Right ventricle myocardium inferior (tissue), 1 donor: Measurements from ENCODE around the gene BDKRB2. TPM values are rescaled to one million over a fixed set of nuclear protein-coding genes. Genes with fewer than 3 reads are reported as not detected.

Source experiments
- ATAC-seq: fragments of 200-7000 bp; cut with Tn5 transposase; one replicate; pipeline ENCODE4 v1.9.1; 2020; ENCODE audit warnings: mild to moderate bottlenecking, moderate library complexity
- DNase-seq: peaks from one replicate; pipeline ENCODE4 v3.0.0; 2021; ENCODE audit errors: missing footprints
- intact Hi-C: fragments of 100-400 bp; cut with DNase I; formaldehyde crosslinking; loops from one replicate; pipeline ENCODE4 v1.11.0; 2022
- total RNA-seq: library from RNA; stranded (reverse); fragmentation: NEBNext Ultra II Directional; extraction: Animal tissue kit (Norgen Biotek cat#: 25700); gene quantifications from one replicate; pipeline ENCODE4 v1.2.1, GENCODE V29; 2021
- donor health status: DM: no; HTN: yes; CAD: no; lungs with severe emphysema.

BDKRB2 gene
- total RNA-seq, 1 donor from 2014 or later: 0.76 TPM

GRCh38 chr14:96214793-96215192 lies 10.2 kb downstream of the BDKRB2 start:
- ATAC-seq (no peak), DNase-seq (no peak)
- intact Hi-C loops: no loop called here

- intact Hi-C loops: no loop called here
- no peak for ATAC-seq
Measured at GRCh38 chr14:96215452-96216244, 11.0 kb downstream of the BDKRB2 start.

GRCh38 chr14:96216627-96217026 lies 12.0 kb downstream of the BDKRB2 start:
- intact Hi-C loops: no loop called here
- DNase-seq (no peak), ATAC-seq (no peak)

More at GRCh38 chr14:96215452-96216244, 11.0 kb downstream of the BDKRB2 start:
- no peak for DNase-seq

GRCh38 chr14:96217376-96217913 lies 12.8 kb downstream of the BDKRB2 start:
- ATAC-seq (no peak), DNase-seq (no peak)
- intact Hi-C loops: no loop called here

- intact Hi-C loops: no loop called here
- no peak for DNase-seq
- ATAC-seq: no peak
Measured at GRCh38 chr14:96221109-96221650, 16.5 kb downstream of the BDKRB2 start.

GRCh38 chr14:96221841-96222240 lies 17.2 kb downstream of the BDKRB2 start:
- ATAC-seq (no peak), DNase-seq (no peak)
- intact Hi-C loops: no loop called here

- intact Hi-C loops: no loop called here
- no peak for ATAC-seq
- no peak for DNase-seq
Measured at GRCh38 chr14:96224480-96225096, 19.9 kb downstream of the BDKRB2 start.

GRCh38 chr14:96225213-96225612 lies 20.6 kb downstream of the BDKRB2 start:
- intact Hi-C loops: no loop called here
- ATAC-seq (no peak), DNase-seq (no peak)

GRCh38 chr14:96225745-96226151 lies 21.1 kb downstream of the BDKRB2 start:
- no peak for ATAC-seq
- no peak for DNase-seq
- intact Hi-C loops: no loop called here

- ATAC-seq (no peak), DNase-seq (no peak)
Measured at GRCh38 chr14:96227428-96227827, 22.8 kb downstream of the BDKRB2 start.

GRCh38 chr14:96229315-96229714 lies 24.7 kb downstream of the BDKRB2 start:
- no peak for ATAC-seq
- intact Hi-C loops: no loop called here
- no peak for DNase-seq

More at GRCh38 chr14:96227428-96227827, 22.8 kb downstream of the BDKRB2 start:
- intact Hi-C loops: no loop called here

- DNase-seq (no peak), ATAC-seq (no peak)
- intact Hi-C loops: no loop called here
Measured at GRCh38 chr14:96231056-96231455, 26.4 kb downstream of the BDKRB2 start.

- intact Hi-C loops: no loop called here
- ATAC-seq (no peak), DNase-seq (no peak)
Measured at GRCh38 chr14:96231526-96232130, 27.0 kb downstream of the BDKRB2 start.

- ATAC-seq: no peak
- intact Hi-C loops: no loop called here
- no peak for DNase-seq
Measured at GRCh38 chr14:96232506-96232905, 27.9 kb downstream of the BDKRB2 start.

- intact Hi-C loops: no loop called here
- ATAC-seq (no peak), DNase-seq (no peak)
Measured at GRCh38 chr14:96233661-96234060, 29.0 kb downstream of the BDKRB2 start.

GRCh38 chr14:96235426-96235825 lies 30.8 kb downstream of the BDKRB2 start:
- intact Hi-C loops: no loop called here
- ATAC-seq (no peak), DNase-seq (no peak)

GRCh38 chr14:96237641-96238040 lies 33.0 kb downstream of the BDKRB2 start:
- DNase-seq (no peak), ATAC-seq (no peak)
- intact Hi-C loops: no loop called here

GRCh38 chr14:96238676-96239265 lies 34.1 kb downstream of the BDKRB2 start:
- ATAC-seq (no peak), DNase-seq (no peak)
- intact Hi-C loops: no loop called here

- no peak for DNase-seq
- intact Hi-C loops: no loop called here
- no peak for ATAC-seq
Measured at GRCh38 chr14:96239711-96240141, 35.1 kb downstream of the BDKRB2 start.
